GM23338 (cell line): ENCODE data around the gene S100A1. TPM values are rescaled to one million over a fixed set of nuclear protein-coding genes. Genes with fewer than 3 reads are reported as not detected.
A peak's percentile ranks its signal among the peaks of the same experiment; 100 is the strongest.

Source experiments
- ATAC-seq: fragments of 200-7000 bp; cut with Tn5 transposase; 3 replicates; pipeline ENCODE4 v1.9.1; 2020
- DNase-seq: peaks from one replicate; pipeline ENCODE4 v3.0.0-alpha.2; 2015; ENCODE audit warnings: low spot score
- H2AFZ ChIP-seq: fragments of 200-600 bp; sonication (generic); 2 replicates; pipeline ENCODE4 v1.8.0; 2016; ENCODE audit warnings: antibody characterized with exemption, mild to moderate bottlenecking, moderate library complexity
- H3F3A ChIP-seq: fragments of 200-600 bp; sonication (generic); replicated peaks from 2 replicates; pipeline ENCODE4 v1.8.0; 2017; ENCODE audit warnings: antibody characterized with exemption, mixed run types, low read depth
- H3K27ac ChIP-seq: fragments of 200-600 bp; sonication (generic); 2 replicates; pipeline ENCODE4 v1.6.1; 2016; ENCODE audit warnings: low read depth
- H3K27me3 ChIP-seq: fragments of 200-600 bp; sonication (generic); 2 replicates; pipeline ENCODE4 v1.8.0; 2016; ENCODE audit warnings: mild to moderate bottlenecking, mixed run types, moderate library complexity; ENCODE audit not compliant: insufficient read depth
- H3K36me3 ChIP-seq: fragments of 200-600 bp; sonication (generic); 2 replicates; pipeline ENCODE4 v1.8.0; 2016; ENCODE audit warnings: mild to moderate bottlenecking; ENCODE audit not compliant: insufficient read depth
- H3K4me1 ChIP-seq: fragments of 200-600 bp; sonication (generic); 2 replicates; pipeline ENCODE4 v1.8.0; 2016; ENCODE audit warnings: mild to moderate bottlenecking, moderate library complexity; ENCODE audit not compliant: insufficient read depth
- H3K4me2 ChIP-seq: fragments of 200-600 bp; sonication (generic); 2 replicates; pipeline ENCODE4 v1.7.1; 2017; ENCODE audit warnings: mixed run types
- H3K4me3 ChIP-seq: fragments of 200-600 bp; sonication (generic); 2 replicates; pipeline ENCODE4 v1.6.1; 2016; ENCODE audit warnings: mixed run types
- H3K79me2 ChIP-seq: fragments of 200-600 bp; sonication (generic); replicated peaks from 2 replicates; pipeline ENCODE4 v1.8.0; 2017; ENCODE audit warnings: mild to moderate bottlenecking; ENCODE audit not compliant: insufficient read depth
- H3K9me2 ChIP-seq: fragments of 200-600 bp; sonication (generic); 2 replicates; pipeline ENCODE4 v1.8.0; 2017; ENCODE audit not compliant: insufficient read depth
- H4K20me1 ChIP-seq: fragments of 200-600 bp; sonication (generic); replicated peaks from 2 replicates; pipeline ENCODE4 v1.8.0; 2017; ENCODE audit warnings: mild to moderate bottlenecking; ENCODE audit not compliant: insufficient read depth
- H3K27ac Mint-ChIP-seq: 2 replicates; pipeline ENCODE4 v1.8.0; 2020; ENCODE audit warnings: inconsistent platforms, mild to moderate bottlenecking, moderate library complexity, mixed read lengths
- H3K27me3 Mint-ChIP-seq: 3 replicates; pipeline ENCODE4 v1.8.0; 2022; ENCODE audit warnings: low read depth, mild to moderate bottlenecking, moderate library complexity, mixed read lengths, inconsistent platforms; ENCODE audit not compliant: insufficient read depth, poor library complexity
- H3K36me3 Mint-ChIP-seq: 3 replicates; pipeline ENCODE4 v1.8.0; 2021; ENCODE audit warnings: low read depth, mild to moderate bottlenecking, inconsistent platforms, moderate library complexity, mixed read lengths
- H3K4me1 Mint-ChIP-seq: 3 replicates; pipeline ENCODE4 v1.8.0; 2020; ENCODE audit warnings: mild to moderate bottlenecking, inconsistent platforms, mixed read lengths
- H3K4me3 Mint-ChIP-seq: 3 replicates; pipeline ENCODE4 v1.8.0; 2021; ENCODE audit warnings: moderate library complexity, mild to moderate bottlenecking, inconsistent platforms, mixed read lengths
- H3K9me3 Mint-ChIP-seq: 3 replicates; pipeline ENCODE4 v1.8.0; 2020; ENCODE audit warnings: moderate library complexity, mild to moderate bottlenecking, inconsistent platforms, mixed read lengths
- CREB1 ChIP-seq: fragments of 250-450 bp; sonication (Bioruptor Pico); IDR thresholded peaks from 2 replicates; pipeline ENCODE4 v1.5.0; 2020; ENCODE audit warnings: low read depth, mild to moderate bottlenecking, moderate library complexity
- CTCF ChIP-seq, 2 experiments: fragments of 200-600 bp in 1 of 2; sonication (generic) in 1 of 2; conservative IDR thresholded peaks; 2 replicates each; pipeline versions ENCODE4 v1.5.1 to v1.6.1; 2016 to 2017; ENCODE audit warnings: antibody characterized with exemption in 2 of 2, low read depth in 2 of 2, mild to moderate bottlenecking in 2 of 2, moderate library complexity in 1 of 2
- EZH2 ChIP-seq: fragments of 200-600 bp; sonication (generic); IDR thresholded peaks from one replicate; pipeline ENCODE4 v1.8.0; 2017; ENCODE audit warnings: antibody characterized with exemption, mild to moderate bottlenecking, low read depth; ENCODE audit not compliant: unreplicated experiment
- EZH2phosphoT487 ChIP-seq: fragments of 200-600 bp; sonication (generic); IDR thresholded peaks from one replicate; pipeline ENCODE4 v1.8.1; 2018; ENCODE audit warnings: antibody characterized with exemption; ENCODE audit not compliant: unreplicated experiment
- JUNB ChIP-seq: IDR thresholded peaks from one replicate; pipeline ENCODE4 v1.6.1; 2016; ENCODE audit warnings: antibody characterized with exemption; ENCODE audit not compliant: unreplicated experiment
- NANOG ChIP-seq: IDR thresholded peaks from 2 replicates; pipeline ENCODE4 v1.6.1; 2016; ENCODE audit warnings: antibody characterized with exemption, borderline replicate concordance
- REST ChIP-seq: IDR thresholded peaks from one replicate; pipeline ENCODE4 v1.6.1; 2018; ENCODE audit warnings: antibody characterized with exemption; ENCODE audit not compliant: unreplicated experiment
- STAT1 ChIP-seq: IDR thresholded peaks from one replicate; pipeline ENCODE4 v1.6.1; 2016; ENCODE audit warnings: antibody characterized with exemption; ENCODE audit not compliant: unreplicated experiment
- ZNF114 ChIP-seq: fragments of 250-450 bp; sonication (Bioruptor Pico); IDR thresholded peaks from 2 replicates; pipeline ENCODE4 v1.5.0; 2020; ENCODE audit warnings: mild to moderate bottlenecking, moderate library complexity
- ZNF331 ChIP-seq: fragments of 250-450 bp; sonication (Bioruptor Pico); IDR thresholded peaks from 2 replicates; pipeline ENCODE4 v1.5.0; 2020; ENCODE audit warnings: low read depth, mild to moderate bottlenecking, moderate library complexity
- ZNF462 ChIP-seq: fragments of 250-450 bp; sonication (Bioruptor Pico); IDR thresholded peaks from 2 replicates; pipeline ENCODE4 v1.5.0; 2020; ENCODE audit warnings: mild to moderate bottlenecking, moderate library complexity
- polyA plus RNA-seq: library from polyadenylated mRNA; unstranded; fragments of >200 nt; fragmentation: Nextera tagmentation; extraction: Ambion mirVana; gene quantifications from 2 replicates; pipeline ENCODE4 v1.2.1, GENCODE V29; 2016
- total RNA-seq: library from RNA; depleted of rRNA; stranded (reverse); fragments of >200 nt; shearing (Covaris generic); gene quantifications from 2 replicates; pipeline ENCODE4 v1.2.3, GENCODE V29; 2014

Gene S100A1
- total and polyA plus RNA-seq, 2 experiments from 2014 or later, result 0.13 to 0.66 TPM

- Mint-ChIP-seq H3K27ac (no peak overlapping the region), H3K27me3 (peaks cover 14% of the 10 kb centered on the region), H3K4me1 (peaks cover 15% of the 10 kb centered on the region), H3K9me3 (no peaks in the 10 kb centered on the region), H3K36me3 (peaks cover 75% of the 10 kb centered on the region), H3K4me3 (peak overlapping the region; percentile 96; the same call in 1 of the 3 replicates)
- Histone ChIP-seq H3K4me3 (no peak overlapping the region), H3K36me3 (peaks cover 55% of the 10 kb centered on the region), H4K20me1 (peaks cover 30% of the 10 kb centered on the region), H3K4me2 (no peak overlapping the region), H3K27me3 (no peaks in the 10 kb centered on the region), H3K27ac (peak overlapping the region; percentile 63; the same call in 1 of the 2 replicates), H3K9me2 (no peaks in the 10 kb centered on the region), H3K4me1 (peaks cover 12% of the 10 kb centered on the region; the same call in 1 of the 2 replicates), H3K79me2 (peaks cover 61% of the 10 kb centered on the region), H2AFZ (no peak overlapping the region), H3F3A (peaks cover 26% of the 10 kb centered on the region)
- ATAC-seq (no peak), DNase-seq (no peak)
- no peak for TF ChIP-seq EZH2
- TF ChIP-seq STAT1, result no peak
- TF ChIP-seq ZNF114 (CRISPR knock-in tag), result no peak
- no peak for TF ChIP-seq REST
- no peak for TF ChIP-seq NANOG
- no peak for TF ChIP-seq CTCF (conservative IDR thresholded peaks at IDR 0.05; ENCODE audit: low read depth in 2 of 2)
- no peak for TF ChIP-seq CREB1
- no peak for TF ChIP-seq JUNB
- TF ChIP-seq EZH2phosphoT487, result no peak
- no peak for TF ChIP-seq ZNF331 (CRISPR knock-in tag)
These were observed 8.1 kb downstream of the S100A1 start for GRCh38 chr1:153636312-153636711.

- no peaks in the 10 kb centered on the region for H3K9me3 Mint-ChIP-seq
- TF ChIP-seq JUNB (no peak), EZH2 (no peak), ZNF114 (CRISPR knock-in tag) (no peak), ZNF462 (CRISPR knock-in tag) (no peak)
These were observed 10.0 kb downstream of the S100A1 start for GRCh38 chr1:153638261-153638660.

More at GRCh38 chr1:153638261-153638660, 10.0 kb downstream of the S100A1 start:
- DNase-seq (no peak), ATAC-seq (no peak)
- Histone ChIP-seq H3K4me3 (no peak overlapping the region), H2AFZ (no peak overlapping the region), H3K4me2 (no peak overlapping the region), H3K27ac (no peak overlapping the region), H3K27me3 (no peaks in the 10 kb centered on the region), H3K36me3 (peaks cover 73% of the 10 kb centered on the region), H3K4me1 (peaks cover 8% of the 10 kb centered on the region; the same call in 1 of the 2 replicates), H3K79me2 (peaks cover 72% of the 10 kb centered on the region), H3F3A (peaks cover 31% of the 10 kb centered on the region), H3K9me2 (no peaks in the 10 kb centered on the region), H4K20me1 (peaks cover 41% of the 10 kb centered on the region)
- Mint-ChIP-seq H3K4me3 (no peak overlapping the region), H3K27me3 (peaks cover 10% of the 10 kb centered on the region), H3K36me3 (peaks cover 86% of the 10 kb centered on the region), H3K4me1 (peaks cover 12% of the 10 kb centered on the region), H3K27ac (no peak overlapping the region)
